ENCODE measurements around the gene RMRP. TPM values are rescaled to one million over a fixed set of nuclear protein-coding genes. Genes with fewer than 3 reads are reported as not detected.
A peak's percentile ranks its signal among the peaks of the same experiment; 100 is the strongest.

The RMRP gene
- over 10,000 TPM in 1 of 4 donors, 1,000 to 10,000 TPM in 3; 1,358 to 15,269 (median 4,926) TPM for total RNA-seq

DNA sequence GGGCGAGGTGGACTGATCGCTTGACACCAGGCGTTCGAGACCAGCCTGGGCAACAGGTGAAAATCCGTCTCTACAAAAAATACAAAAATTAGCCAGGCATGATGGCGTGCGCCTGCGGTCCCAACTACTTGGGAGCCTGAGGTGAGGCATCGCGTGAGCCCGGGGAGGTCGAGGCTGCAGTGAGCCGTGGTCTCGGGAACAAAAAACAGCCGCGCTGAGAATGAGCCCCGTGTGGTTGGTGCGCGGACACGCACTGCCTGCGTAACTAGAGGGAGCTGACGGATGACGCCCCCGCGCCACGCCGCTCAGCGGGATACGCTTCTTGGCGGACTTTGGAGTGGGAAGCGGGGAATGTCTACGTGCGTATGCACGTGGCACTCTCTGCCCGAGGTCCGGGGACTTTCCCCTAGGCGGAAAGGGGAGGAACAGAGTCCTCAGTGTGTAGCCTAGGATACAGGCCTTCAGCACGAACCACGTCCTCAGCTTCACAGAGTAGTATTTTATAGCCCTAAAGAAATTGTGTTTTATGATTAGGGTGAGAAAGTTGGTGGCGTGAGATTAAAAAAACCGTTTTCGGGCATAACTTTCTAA lies at the start of gene RMRP:
Gene RMRP, minus strand, starts transcription at position 474 of the 591 bp plus-strand sequence.
- DNase-seq (ENCODE audit: low spot score in 2 of 2) = peak; percentile 95 to 99
- TF ChIP-seq, protein P1, sequence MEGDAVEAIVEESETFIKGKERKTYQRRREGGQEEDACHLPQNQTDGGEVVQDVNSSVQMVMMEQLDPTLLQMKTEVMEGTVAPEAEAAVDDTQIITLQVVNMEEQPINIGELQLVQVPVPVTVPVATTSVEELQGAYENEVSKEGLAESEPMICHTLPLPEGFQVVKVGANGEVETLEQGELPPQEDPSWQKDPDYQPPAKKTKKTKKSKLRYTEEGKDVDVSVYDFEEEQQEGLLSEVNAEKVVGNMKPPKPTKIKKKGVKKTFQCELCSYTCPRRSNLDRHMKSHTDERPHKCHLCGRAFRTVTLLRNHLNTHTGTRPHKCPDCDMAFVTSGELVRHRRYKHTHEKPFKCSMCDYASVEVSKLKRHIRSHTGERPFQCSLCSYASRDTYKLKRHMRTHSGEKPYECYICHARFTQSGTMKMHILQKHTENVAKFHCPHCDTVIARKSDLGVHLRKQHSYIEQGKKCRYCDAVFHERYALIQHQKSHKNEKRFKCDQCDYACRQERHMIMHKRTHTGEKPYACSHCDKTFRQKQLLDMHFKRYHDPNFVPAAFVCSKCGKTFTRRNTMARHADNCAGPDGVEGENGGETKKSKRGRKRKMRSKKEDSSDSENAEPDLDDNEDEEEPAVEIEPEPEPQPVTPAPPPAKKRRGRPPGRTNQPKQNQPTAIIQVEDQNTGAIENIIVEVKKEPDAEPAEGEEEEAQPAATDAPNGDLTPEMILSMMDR (IDR thresholded peaks at IDR 0.05) = peak in 1 of 3 donors; percentile 47
- TF ChIP-seq POLR2A (IDR thresholded peaks at IDR 0.05) = no peak
- intact Hi-C loops (cut with DNase I; ENCODE audit: low total_unique reads) = no loop called here
- WGBS, 2 donors = 0% methylated on average over 27 to 42 of the region's 42 CpGs
- peak within 1 kb of the TSS; percentile 70 for H3K4me3 ChIP-seq (ENCODE audit: low read depth, poor library complexity, severe bottlenecking)

DNA sequence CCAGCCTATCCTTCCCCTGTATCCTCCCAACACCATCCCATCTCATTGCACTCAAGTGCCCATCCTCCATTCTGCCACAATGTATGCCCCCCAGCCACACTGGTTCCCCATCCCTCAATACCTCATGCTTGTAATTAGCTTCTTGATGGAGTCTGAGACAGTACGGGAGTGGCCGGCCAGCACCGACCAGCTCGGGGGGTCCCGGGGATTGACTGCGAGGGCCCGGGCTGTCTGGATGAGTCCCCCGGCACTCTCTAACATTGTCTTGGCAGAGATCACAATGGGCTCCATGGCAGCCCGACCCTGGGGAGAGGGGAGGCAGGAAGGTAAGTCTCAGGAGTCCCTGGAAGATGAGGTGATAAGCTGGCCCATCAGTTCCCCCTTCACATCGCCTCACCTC lies 49.1 kb upstream of the RMRP start:
- DNase-seq (ENCODE audit: low spot score in 2 of 2) = no peak
- intact Hi-C loops (cut with DNase I; ENCODE audit: low total_unique reads) = no loop called here
- 95 to 97% methylated on average over 10 of the region's 10 CpGs for WGBS, 2 donors
- TF ChIP-seq POLR2A (IDR thresholded peaks at IDR 0.05) = no peak
- TF ChIP-seq, protein P1 (IDR thresholded peaks at IDR 0.05) = no peak
- H3K4me3 ChIP-seq (ENCODE audit: low read depth, poor library complexity, severe bottlenecking) = no peak overlapping the region

DNA sequence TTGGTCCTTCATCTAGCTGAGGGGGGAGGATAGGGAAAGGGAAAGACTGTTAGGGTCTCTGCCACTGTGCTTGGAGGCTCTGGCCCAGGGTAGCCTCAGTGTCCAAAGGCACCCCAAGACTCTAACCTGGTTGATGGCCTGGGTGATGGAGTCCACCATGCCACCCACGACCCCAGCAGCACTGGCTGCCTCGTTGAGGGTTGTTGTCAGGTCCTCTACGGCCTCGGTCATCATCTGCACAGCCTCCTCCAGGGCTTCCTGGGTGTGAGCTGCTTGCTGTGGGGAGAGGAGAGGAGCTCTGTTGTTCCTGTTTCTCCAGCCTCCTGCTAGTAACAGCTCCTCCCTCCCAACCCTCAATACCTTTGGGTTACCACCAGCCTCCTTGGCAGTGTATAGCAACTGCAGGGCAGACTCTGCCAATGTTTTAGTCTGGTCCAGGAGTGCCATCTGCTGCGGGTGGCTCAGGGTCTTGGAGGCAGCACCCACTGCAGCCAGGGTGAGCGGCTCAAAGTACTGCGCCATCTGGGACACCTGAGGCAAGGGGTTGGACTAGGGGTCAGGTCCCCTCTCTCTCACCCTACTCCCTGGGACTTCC lies 48.1 kb upstream of the RMRP start:
- DNase-seq (ENCODE audit: low spot score in 2 of 2) = no peak
- intact Hi-C loops (cut with DNase I; ENCODE audit: low total_unique reads) = no loop called here
- TF ChIP-seq POLR2A (IDR thresholded peaks at IDR 0.05) = no peak
- TF ChIP-seq, protein P1 (IDR thresholded peaks at IDR 0.05) = no peak
- no peak overlapping the region for H3K4me3 ChIP-seq (ENCODE audit: low read depth, poor library complexity, severe bottlenecking)
- WGBS, 2 donors = 90 to 94% methylated on average over 6 to 7 of the region's 7 CpGs

DNA sequence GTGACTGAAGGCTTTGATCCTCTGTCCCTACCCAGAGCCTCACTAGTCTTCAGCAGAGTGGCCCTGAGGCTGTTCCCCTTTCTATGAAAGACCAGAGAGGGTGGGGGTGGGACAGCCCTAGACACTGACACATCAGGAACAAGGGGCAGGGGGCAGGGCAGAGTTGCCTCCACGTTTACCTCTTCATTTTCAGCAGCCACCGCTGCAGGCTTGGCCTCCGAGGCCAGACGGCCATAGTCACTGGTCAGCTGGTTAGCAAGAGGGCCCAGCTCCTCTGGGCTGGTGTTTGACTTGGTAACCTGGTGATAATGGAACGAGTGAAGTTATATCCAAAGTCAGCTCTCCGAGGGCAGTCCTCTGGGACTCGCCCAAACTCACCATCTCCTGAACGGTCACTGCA lies 47.6 kb upstream of the RMRP start:
- WGBS, 2 donors = 88 to 90% methylated on average over 8 of the region's 8 CpGs
- no peak for TF ChIP-seq POLR2A (IDR thresholded peaks at IDR 0.05)
- TF ChIP-seq, protein P1 (IDR thresholded peaks at IDR 0.05) = no peak
- no peak for DNase-seq (ENCODE audit: low spot score in 2 of 2)
- H3K4me3 ChIP-seq (ENCODE audit: low read depth, poor library complexity, severe bottlenecking) = no peak overlapping the region
- intact Hi-C loops (cut with DNase I; ENCODE audit: low total_unique reads) = no loop called here

DNA sequence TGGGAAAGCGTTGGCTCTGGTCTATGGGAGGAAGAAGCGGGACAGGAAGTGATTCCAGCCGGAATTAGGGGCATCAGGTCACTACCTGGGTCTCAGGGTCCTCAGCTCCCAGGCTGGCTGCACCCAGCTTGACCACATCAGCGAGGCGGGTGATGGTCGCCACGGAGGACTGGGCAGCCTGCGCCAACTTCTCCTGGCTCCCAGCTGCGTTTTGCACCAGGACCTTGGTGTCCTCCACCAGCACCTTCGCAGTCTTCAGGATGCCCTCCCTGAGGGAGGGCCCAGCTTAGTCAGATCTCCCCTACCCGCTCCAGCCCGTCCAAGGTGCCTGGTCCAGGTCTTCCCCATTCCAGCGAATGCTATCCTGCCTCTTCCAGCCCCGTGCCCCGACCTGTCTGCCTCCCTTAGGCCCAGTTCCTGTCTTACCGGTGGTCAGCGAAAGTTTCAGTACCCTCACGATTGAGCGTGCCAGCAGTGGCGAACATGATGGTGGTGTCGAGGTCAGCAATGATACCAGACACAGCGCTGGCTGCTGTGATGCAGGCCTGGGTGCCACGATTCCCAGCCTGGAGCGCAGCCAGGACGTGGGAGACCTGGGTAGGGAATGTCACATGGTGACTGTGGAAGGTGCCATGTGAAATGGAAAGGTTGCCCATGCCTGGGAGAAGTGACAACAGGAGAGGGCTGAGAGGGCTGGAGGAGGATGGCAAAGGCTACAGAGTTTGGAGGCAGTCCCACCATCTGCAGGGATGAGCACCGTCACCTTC lies 46.3 kb upstream of the RMRP start:
- WGBS, 2 donors = 91 to 94% methylated on average over 26 of the region's 26 CpGs
- DNase-seq (ENCODE audit: low spot score in 2 of 2) = no peak
- TF ChIP-seq, protein P1 (IDR thresholded peaks at IDR 0.05) = no peak
- no peak for TF ChIP-seq POLR2A (IDR thresholded peaks at IDR 0.05)
- intact Hi-C loops (cut with DNase I; ENCODE audit: low total_unique reads) = no loop called here
- H3K4me3 ChIP-seq (ENCODE audit: low read depth, poor library complexity, severe bottlenecking) = no peak overlapping the region

Data from lower leg skin (tissue), 4 donors.